K562 (cell line): ENCODE measurements around the gene NTN3. TPM values are rescaled to one million over a fixed set of nuclear protein-coding genes. Genes with fewer than 3 reads are reported as not detected.

Experiments used
- CEBPG ChIP-seq, 3 experiments: fragments of 200-800 bp in 1 of 3; sonication (Bioruptor generic) in 1 of 3; sonication (generic) in 1 of 3; formaldehyde crosslinking in 1 of 3; IDR thresholded peaks in 2 of 3; conservative IDR thresholded peaks in 1 of 3; 2 replicates each; pipeline versions ENCODE4 v1.6.1 to v1.8.0; 2016 to 2022; ENCODE audit warnings: missing compliant biosample characterization in 2 of 3, missing genetic modification characterization in 2 of 3, mild to moderate bottlenecking in 1 of 3, missing genetic modification reagents in 1 of 3
- CXXC5 ChIP-seq: fragments of 250-450 bp; sonication (Bioruptor Pico); IDR thresholded peaks from 2 replicates; pipeline ENCODE4 v1.8.0; 2022; ENCODE audit warnings: inconsistent platforms, mild to moderate bottlenecking, moderate library complexity
- EGR1 ChIP-seq: fragments of 450-650 bp; conservative IDR thresholded peaks from 2 replicates; pipeline ENCODE4 v1.6.1; 2017; ENCODE audit warnings: mild to moderate bottlenecking
- MECOM ChIP-seq: fragments of 250-450 bp; sonication (Bioruptor Pico); IDR thresholded peaks from 2 replicates; pipeline ENCODE4 v1.8.0; 2022; ENCODE audit warnings: inconsistent platforms
- NR2C2 ChIP-seq, 2 experiments: fragments of 200-800 bp in 1 of 2; sonication (Bioruptor generic) in 1 of 2; sonication (generic) in 1 of 2; formaldehyde crosslinking in 1 of 2; IDR thresholded peaks; 2 replicates each; pipeline versions ENCODE4 v1.6.1 to v1.8.0; 2016 to 2022; ENCODE audit warnings: mild to moderate bottlenecking in 1 of 2, missing compliant biosample characterization in 1 of 2, missing genetic modification characterization in 1 of 2, missing genetic modification reagents in 1 of 2
- PHF21A ChIP-seq: fragments of 450-650 bp; IDR thresholded peaks from 2 replicates; pipeline ENCODE4 v1.6.1; 2017; ENCODE audit warnings: low read depth, borderline replicate concordance
- TAF1 ChIP-seq: IDR thresholded peaks from 2 replicates; pipeline ENCODE4 v1.6.1; 2011; ENCODE audit warnings: mild to moderate bottlenecking, low read length, moderate library complexity; ENCODE audit not compliant: insufficient read depth, control insufficient read depth, severe bottlenecking; ENCODE audit errors: extremely low read depth
- TAL1 ChIP-seq: fragments of 450-650 bp; IDR thresholded peaks from 2 replicates; pipeline ENCODE4 v1.6.1; 2016; ENCODE audit warnings: mild to moderate bottlenecking
- ZNF134 ChIP-seq: fragments of 250-450 bp; sonication (Bioruptor Pico); conservative IDR thresholded peaks from 2 replicates; pipeline ENCODE4 v1.4.0; 2020
- ZNF184 ChIP-seq: sonication (generic); formaldehyde crosslinking; IDR thresholded peaks from 2 replicates; pipeline ENCODE4 v1.5.0; 2020; ENCODE audit warnings: missing genetic modification reagents
- polyA plus RNA-seq, 8 experiments: library from polyadenylated mRNA; depleted of rRNA in 4 of 8; stranded (reverse) in 5 of 8; unstranded in 3 of 8; fragments of >200 nt; fragmentation: Nextera tagmentation in 2 of 8; fragmentation: Illumina TruSeq in 1 of 8; extraction: Ambion mirVana in 2 of 8; extraction: Trizol in 1 of 8; gene quantifications; 2 replicates each; pipeline versions ENCODE4 v1.2.1 to v1.2.3, GENCODE V29; 2011 to 2014; ENCODE audit warnings: inconsistent platforms in 1 of 8, missing spikeins in 1 of 8
- total RNA-seq, 7 experiments: library from RNA; depleted of rRNA in 6 of 7; stranded (reverse); fragments of >200 nt in 6 of 7; fragmentation: Illumina TruSeq in 2 of 7; extraction: Trizol in 2 of 7; gene quantifications; 2 replicates each; pipeline versions ENCODE4 v1.2.1 to v1.2.3, GENCODE V29; 2011 to 2021; ENCODE audit warnings: low replicate concordance in 1 of 7
- TF ChIP-seq, protein P1 (sequence below): fragments of 200-600 bp; sonication (generic); IDR thresholded peaks from one replicate; pipeline ENCODE4 v1.6.1; 2012; ENCODE audit warnings: mild to moderate bottlenecking, low read depth, low read length, inconsistent platforms
- TF ChIP-seq, protein P2 (sequence below): fragments of 450-650 bp; formaldehyde crosslinking; IDR thresholded peaks from 2 replicates; pipeline ENCODE4 v1.4.0; 2020; ENCODE audit warnings: mild to moderate bottlenecking, moderate library complexity
- TF ChIP-seq, protein P3 (sequence below): sonication (generic); formaldehyde crosslinking; IDR thresholded peaks from 2 replicates; pipeline ENCODE4 v1.8.1; 2022; ENCODE audit warnings: missing genetic modification reagents

The NTN3 gene
- total and polyA plus RNA-seq, 9 of the 15 experiments (the other 6 are each of a cell fraction or from before 2014, with no cell fraction given) = not detected

DNA sequence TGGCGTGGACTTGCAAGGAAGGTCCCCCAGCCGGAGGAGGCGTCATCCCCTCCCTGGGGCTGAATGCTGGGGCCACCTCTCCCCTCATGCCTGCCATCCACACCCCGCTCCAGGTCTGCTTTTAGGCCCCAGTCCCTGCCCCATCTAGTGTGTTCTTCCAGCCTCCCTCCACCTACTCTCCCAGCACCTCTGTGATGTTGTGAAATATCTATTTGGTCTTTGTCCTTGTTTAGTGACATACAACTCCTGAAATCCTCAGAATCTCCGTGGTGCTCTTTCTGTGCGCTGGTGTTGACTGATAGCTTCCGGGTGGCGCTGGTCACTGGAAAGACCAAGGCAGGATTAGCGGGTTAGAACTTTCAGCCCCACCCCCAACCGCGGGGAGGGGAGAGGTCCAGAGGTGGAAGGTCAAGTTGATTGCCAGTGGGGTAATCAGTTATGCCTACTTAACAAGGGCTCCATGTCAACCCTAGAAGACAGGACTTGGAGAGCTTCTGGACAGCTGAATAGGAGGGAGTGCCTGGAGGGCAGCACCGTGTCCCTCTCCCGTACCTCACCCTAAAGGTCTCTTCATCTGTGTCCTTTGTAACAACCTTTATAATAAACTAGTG, 13.9 kb downstream of the NTN3 start (continued):
- TF ChIP-seq, protein P1, sequence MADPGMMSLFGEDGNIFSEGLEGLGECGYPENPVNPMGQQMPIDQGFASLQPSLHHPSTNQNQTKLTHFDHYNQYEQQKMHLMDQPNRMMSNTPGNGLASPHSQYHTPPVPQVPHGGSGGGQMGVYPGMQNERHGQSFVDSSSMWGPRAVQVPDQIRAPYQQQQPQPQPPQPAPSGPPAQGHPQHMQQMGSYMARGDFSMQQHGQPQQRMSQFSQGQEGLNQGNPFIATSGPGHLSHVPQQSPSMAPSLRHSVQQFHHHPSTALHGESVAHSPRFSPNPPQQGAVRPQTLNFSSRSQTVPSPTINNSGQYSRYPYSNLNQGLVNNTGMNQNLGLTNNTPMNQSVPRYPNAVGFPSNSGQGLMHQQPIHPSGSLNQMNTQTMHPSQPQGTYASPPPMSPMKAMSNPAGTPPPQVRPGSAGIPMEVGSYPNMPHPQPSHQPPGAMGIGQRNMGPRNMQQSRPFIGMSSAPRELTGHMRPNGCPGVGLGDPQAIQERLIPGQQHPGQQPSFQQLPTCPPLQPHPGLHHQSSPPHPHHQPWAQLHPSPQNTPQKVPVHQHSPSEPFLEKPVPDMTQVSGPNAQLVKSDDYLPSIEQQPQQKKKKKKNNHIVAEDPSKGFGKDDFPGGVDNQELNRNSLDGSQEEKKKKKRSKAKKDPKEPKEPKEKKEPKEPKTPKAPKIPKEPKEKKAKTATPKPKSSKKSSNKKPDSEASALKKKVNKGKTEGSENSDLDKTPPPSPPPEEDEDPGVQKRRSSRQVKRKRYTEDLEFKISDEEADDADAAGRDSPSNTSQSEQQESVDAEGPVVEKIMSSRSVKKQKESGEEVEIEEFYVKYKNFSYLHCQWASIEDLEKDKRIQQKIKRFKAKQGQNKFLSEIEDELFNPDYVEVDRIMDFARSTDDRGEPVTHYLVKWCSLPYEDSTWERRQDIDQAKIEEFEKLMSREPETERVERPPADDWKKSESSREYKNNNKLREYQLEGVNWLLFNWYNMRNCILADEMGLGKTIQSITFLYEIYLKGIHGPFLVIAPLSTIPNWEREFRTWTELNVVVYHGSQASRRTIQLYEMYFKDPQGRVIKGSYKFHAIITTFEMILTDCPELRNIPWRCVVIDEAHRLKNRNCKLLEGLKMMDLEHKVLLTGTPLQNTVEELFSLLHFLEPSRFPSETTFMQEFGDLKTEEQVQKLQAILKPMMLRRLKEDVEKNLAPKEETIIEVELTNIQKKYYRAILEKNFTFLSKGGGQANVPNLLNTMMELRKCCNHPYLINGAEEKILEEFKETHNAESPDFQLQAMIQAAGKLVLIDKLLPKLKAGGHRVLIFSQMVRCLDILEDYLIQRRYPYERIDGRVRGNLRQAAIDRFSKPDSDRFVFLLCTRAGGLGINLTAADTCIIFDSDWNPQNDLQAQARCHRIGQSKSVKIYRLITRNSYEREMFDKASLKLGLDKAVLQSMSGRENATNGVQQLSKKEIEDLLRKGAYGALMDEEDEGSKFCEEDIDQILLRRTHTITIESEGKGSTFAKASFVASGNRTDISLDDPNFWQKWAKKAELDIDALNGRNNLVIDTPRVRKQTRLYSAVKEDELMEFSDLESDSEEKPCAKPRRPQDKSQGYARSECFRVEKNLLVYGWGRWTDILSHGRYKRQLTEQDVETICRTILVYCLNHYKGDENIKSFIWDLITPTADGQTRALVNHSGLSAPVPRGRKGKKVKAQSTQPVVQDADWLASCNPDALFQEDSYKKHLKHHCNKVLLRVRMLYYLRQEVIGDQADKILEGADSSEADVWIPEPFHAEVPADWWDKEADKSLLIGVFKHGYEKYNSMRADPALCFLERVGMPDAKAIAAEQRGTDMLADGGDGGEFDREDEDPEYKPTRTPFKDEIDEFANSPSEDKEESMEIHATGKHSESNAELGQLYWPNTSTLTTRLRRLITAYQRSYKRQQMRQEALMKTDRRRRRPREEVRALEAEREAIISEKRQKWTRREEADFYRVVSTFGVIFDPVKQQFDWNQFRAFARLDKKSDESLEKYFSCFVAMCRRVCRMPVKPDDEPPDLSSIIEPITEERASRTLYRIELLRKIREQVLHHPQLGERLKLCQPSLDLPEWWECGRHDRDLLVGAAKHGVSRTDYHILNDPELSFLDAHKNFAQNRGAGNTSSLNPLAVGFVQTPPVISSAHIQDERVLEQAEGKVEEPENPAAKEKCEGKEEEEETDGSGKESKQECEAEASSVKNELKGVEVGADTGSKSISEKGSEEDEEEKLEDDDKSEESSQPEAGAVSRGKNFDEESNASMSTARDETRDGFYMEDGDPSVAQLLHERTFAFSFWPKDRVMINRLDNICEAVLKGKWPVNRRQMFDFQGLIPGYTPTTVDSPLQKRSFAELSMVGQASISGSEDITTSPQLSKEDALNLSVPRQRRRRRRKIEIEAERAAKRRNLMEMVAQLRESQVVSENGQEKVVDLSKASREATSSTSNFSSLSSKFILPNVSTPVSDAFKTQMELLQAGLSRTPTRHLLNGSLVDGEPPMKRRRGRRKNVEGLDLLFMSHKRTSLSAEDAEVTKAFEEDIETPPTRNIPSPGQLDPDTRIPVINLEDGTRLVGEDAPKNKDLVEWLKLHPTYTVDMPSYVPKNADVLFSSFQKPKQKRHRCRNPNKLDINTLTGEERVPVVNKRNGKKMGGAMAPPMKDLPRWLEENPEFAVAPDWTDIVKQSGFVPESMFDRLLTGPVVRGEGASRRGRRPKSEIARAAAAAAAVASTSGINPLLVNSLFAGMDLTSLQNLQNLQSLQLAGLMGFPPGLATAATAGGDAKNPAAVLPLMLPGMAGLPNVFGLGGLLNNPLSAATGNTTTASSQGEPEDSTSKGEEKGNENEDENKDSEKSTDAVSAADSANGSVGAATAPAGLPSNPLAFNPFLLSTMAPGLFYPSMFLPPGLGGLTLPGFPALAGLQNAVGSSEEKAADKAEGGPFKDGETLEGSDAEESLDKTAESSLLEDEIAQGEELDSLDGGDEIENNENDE = no peak
- TF ChIP-seq, protein P2, sequence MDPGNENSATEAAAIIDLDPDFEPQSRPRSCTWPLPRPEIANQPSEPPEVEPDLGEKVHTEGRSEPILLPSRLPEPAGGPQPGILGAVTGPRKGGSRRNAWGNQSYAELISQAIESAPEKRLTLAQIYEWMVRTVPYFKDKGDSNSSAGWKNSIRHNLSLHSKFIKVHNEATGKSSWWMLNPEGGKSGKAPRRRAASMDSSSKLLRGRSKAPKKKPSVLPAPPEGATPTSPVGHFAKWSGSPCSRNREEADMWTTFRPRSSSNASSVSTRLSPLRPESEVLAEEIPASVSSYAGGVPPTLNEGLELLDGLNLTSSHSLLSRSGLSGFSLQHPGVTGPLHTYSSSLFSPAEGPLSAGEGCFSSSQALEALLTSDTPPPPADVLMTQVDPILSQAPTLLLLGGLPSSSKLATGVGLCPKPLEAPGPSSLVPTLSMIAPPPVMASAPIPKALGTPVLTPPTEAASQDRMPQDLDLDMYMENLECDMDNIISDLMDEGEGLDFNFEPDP (CRISPR knock-in tag) = no peak
- TF ChIP-seq EGR1 (no peak), ZNF184 (no peak), TAL1 (no peak), TAF1 (no peak), CEBPG (CRISPR knock-in tag; IDR thresholded peaks at IDR 0.05) (no peak), CEBPG (tag; conservative IDR thresholded peaks at IDR 0.05 in 1 of 2, IDR thresholded peaks at IDR 0.05 in 1 of 2) (peak in 1 of 2 experiments; percentile 83; a peak in 2 of 4 replicates), CXXC5 (CRISPR knock-in tag) (peak; percentile 58), MECOM (CRISPR knock-in tag) (no peak), NR2C2 (CRISPR knock-in tag; IDR thresholded peaks at IDR 0.05) (peak; percentile 74), NR2C2 (tag; IDR thresholded peaks at IDR 0.05) (peak; percentile 93), ZNF134 (CRISPR knock-in tag) (no peak), PHF21A (no peak)
- TF ChIP-seq, protein P3, sequence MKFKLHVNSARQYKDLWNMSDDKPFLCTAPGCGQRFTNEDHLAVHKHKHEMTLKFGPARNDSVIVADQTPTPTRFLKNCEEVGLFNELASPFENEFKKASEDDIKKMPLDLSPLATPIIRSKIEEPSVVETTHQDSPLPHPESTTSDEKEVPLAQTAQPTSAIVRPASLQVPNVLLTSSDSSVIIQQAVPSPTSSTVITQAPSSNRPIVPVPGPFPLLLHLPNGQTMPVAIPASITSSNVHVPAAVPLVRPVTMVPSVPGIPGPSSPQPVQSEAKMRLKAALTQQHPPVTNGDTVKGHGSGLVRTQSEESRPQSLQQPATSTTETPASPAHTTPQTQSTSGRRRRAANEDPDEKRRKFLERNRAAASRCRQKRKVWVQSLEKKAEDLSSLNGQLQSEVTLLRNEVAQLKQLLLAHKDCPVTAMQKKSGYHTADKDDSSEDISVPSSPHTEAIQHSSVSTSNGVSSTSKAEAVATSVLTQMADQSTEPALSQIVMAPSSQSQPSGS (CRISPR knock-in tag) = no peak
